ENCODE results near the gene YBEY. TPM values are rescaled to one million over a fixed set of nuclear protein-coding genes. Genes with fewer than 3 reads are reported as not detected.

Gene YBEY
- polyA plus RNA-seq, 3 donors = 4.1 to 8.6 (median 5.2) TPM

GRCh38 chr21:46324390-46325072 lies 38.4 kb downstream of the YBEY start:
- Histone ChIP-seq H2AFZ (ENCODE audit: insufficient read depth, low read depth, low read length, poor library complexity, severe bottlenecking) (peak overlapping the region; percentile 97), H3K27me3 (ENCODE audit: control insufficient read depth in 2 of 2, insufficient read depth in 2 of 2, low read length in 2 of 2) (no peaks in the 10 kb centered on the region), H3K36me3 (replicated peaks in 1 of 2; ENCODE audit: control insufficient read depth in 1 of 2, insufficient read depth in 2 of 2, low read length in 2 of 2) (peaks cover 5 to 23% of the 10 kb centered on the region in 2 donors), H4K20me1 (ENCODE audit: insufficient read depth, low read length) (peaks cover 3% of the 10 kb centered on the region), H3K4me2 (replicated peaks; ENCODE audit: extremely low read depth, low read length, poor library complexity, severe bottlenecking) (peak overlapping the region; percentile 90), H3K4me1 (ENCODE audit: control insufficient read depth in 1 of 2, insufficient read depth in 2 of 2, low read length in 2 of 2) (peaks cover 42 to 47% of the 10 kb centered on the region in 2 donors), H3K9ac (ENCODE audit: insufficient read depth, low read length, poor library complexity, severe bottlenecking) (peak overlapping the region; percentile 97), H3K27ac (ENCODE audit: low read depth in 1 of 2, low read length in 2 of 2) (peak overlapping the region; percentile 94), H3K4me3 (replicated peaks in 1 of 3; ENCODE audit: low read depth in 2 of 3, low read length in 3 of 3) (peak overlapping the region; percentile 83 to 100 (median 96)), H3K9me3 (replicated peaks in 1 of 2; ENCODE audit: control insufficient read depth in 1 of 2, insufficient read depth in 1 of 2, low read length in 2 of 2) (no peaks in the 10 kb centered on the region), H3K79me2 (ENCODE audit: insufficient read depth, low read length) (peaks cover 80% of the 10 kb centered on the region)
- Mint-ChIP-seq H3K36me3 (peaks cover 14 to 31% of the 10 kb centered on the region in 2 donors), H3K4me3 (peak overlapping the region; percentile 95 to 96), H3K4me1 (peaks cover 41% of the 10 kb centered on the region), H3K27ac (peak overlapping the region in 6 of 7 donors; percentile 96 to 99 (median 99)), H3K27me3 (ENCODE audit: low read depth in 3 of 3) (peaks cover 0 to 2% (median 0%) of the 10 kb centered on the region in 3 donors), H3K9me3 (peaks cover 0 to 4% (median 0%) of the 10 kb centered on the region in 7 donors)
- TF ChIP-seq CTCF (IDR thresholded peaks at IDR 0.05) = peak; percentile 29
- WGBS (ENCODE audit: insufficient coverage) = under 1% methylated on average over 85 of the region's 98 CpGs
- DNase-seq = peak; percentile 74 to 86 (median 75)
- intact Hi-C loops (cut with micrococcal nuclease) = loop anchor here (1.0 to 10.0 kb wide), 7 partner anchors 37 to 140 kb away; partner anchors contain the start of genes YBEY (in 2 of the 2), DIP2A (in 1 of the 2), LSS (in 1 of the 2) and MCM3AP (in 1 of the 2)

GRCh38 chr21:46325073-46325912 lies 39.2 kb downstream of the YBEY start:
- Histone ChIP-seq H3K4me1 (ENCODE audit: control insufficient read depth in 1 of 2, insufficient read depth in 2 of 2, low read length in 2 of 2) (peaks cover 36 to 43% of the 10 kb centered on the region in 2 donors), H3K27ac (ENCODE audit: low read depth in 1 of 2, low read length in 2 of 2) (peak overlapping the region in 1 of 2 donors; percentile 71), H2AFZ (ENCODE audit: insufficient read depth, low read depth, low read length, poor library complexity, severe bottlenecking) (peak overlapping the region; percentile 83), H3K4me2 (replicated peaks; ENCODE audit: extremely low read depth, low read length, poor library complexity, severe bottlenecking) (peak overlapping the region; percentile 90), H3K9ac (ENCODE audit: insufficient read depth, low read length, poor library complexity, severe bottlenecking) (peak overlapping the region; percentile 97), H3K4me3 (replicated peaks in 1 of 3; ENCODE audit: low read depth in 2 of 3, low read length in 3 of 3) (peak overlapping the region; percentile 80 to 100 (median 96)), H3K27me3 (ENCODE audit: control insufficient read depth in 2 of 2, insufficient read depth in 2 of 2, low read length in 2 of 2) (no peaks in the 10 kb centered on the region), H3K36me3 (replicated peaks in 1 of 2; ENCODE audit: control insufficient read depth in 1 of 2, insufficient read depth in 2 of 2, low read length in 2 of 2) (peaks cover 10 to 31% of the 10 kb centered on the region in 2 donors), H4K20me1 (ENCODE audit: insufficient read depth, low read length) (peaks cover 3% of the 10 kb centered on the region), H3K79me2 (ENCODE audit: insufficient read depth, low read length) (peaks cover 81% of the 10 kb centered on the region), H3K9me3 (replicated peaks in 1 of 2; ENCODE audit: control insufficient read depth in 1 of 2, insufficient read depth in 1 of 2, low read length in 2 of 2) (no peaks in the 10 kb centered on the region)
- Mint-ChIP-seq H3K27ac (peak overlapping the region in 4 of 7 donors; percentile 16 to 73 (median 66)), H3K4me3 (peak overlapping the region; percentile 79 to 89), H3K36me3 (peaks cover 14 to 36% of the 10 kb centered on the region in 2 donors), H3K27me3 (ENCODE audit: low read depth in 3 of 3) (peaks cover 0 to 2% (median 0%) of the 10 kb centered on the region in 3 donors), H3K9me3 (peaks cover 0 to 4% (median 0%) of the 10 kb centered on the region in 7 donors), H3K4me1 (peaks cover 36% of the 10 kb centered on the region)
- DNase-seq = peak in 2 of 3 donors; percentile 1 to 16
- TF ChIP-seq CTCF (IDR thresholded peaks at IDR 0.05) = peak; percentile 15
- 10% methylated on average over 42 of the region's 43 CpGs for WGBS (ENCODE audit: insufficient coverage)
- intact Hi-C loops (cut with micrococcal nuclease) = loop anchor here (2.0 to 10.0 kb wide), 2 partner anchors 98 to 140 kb away; partner anchors contain the start of gene SPATC1L (in 1 of the 2)

All from CD14-positive monocyte (primary cell).